ENCODE results near the gene CATSPERZ. TPM values are rescaled to one million over a fixed set of nuclear protein-coding genes. Genes with fewer than 3 reads are reported as not detected.

The CATSPERZ gene
- total and polyA plus RNA-seq, 9 of the 15 experiments (the other 6 are each of a cell fraction or from before 2014, with no cell fraction given): 0.86 to 8.5 (median 3.5) TPM

GRCh38 chr11:64340671-64341335 lies 40.6 kb downstream of the CATSPERZ start (continued):
- TF ChIP-seq SP1 (CRISPR knock-in tag; IDR thresholded peaks at IDR 0.05) (peak; percentile 36; the same call in 1 of the 2 replicates), CTCF (IDR thresholded peaks at IDR 0.05 in 2 of 3, conservative IDR thresholded peaks at IDR 0.05 in 1 of 3; ENCODE audit: insufficient read depth in 2 of 3, low read depth in 1 of 3, low read length in 3 of 3) (peak in 2 of 3 experiments; percentile 42 to 49; a peak in 3 of 6 replicates), ZNF507 (tag; conservative IDR thresholded peaks at IDR 0.05) (no peak), ZNF263 (CRISPR knock-in tag; IDR thresholded peaks at IDR 0.05; ENCODE audit: borderline replicate concordance) (peak; percentile 45; the same call in 1 of the 2 replicates), ZC3H8 (IDR thresholded peaks at IDR 0.05) (no peak), TEAD4 (IDR thresholded peaks at IDR 0.05; ENCODE audit: low read length) (no peak), TEAD4 (CRISPR knock-in tag; IDR thresholded peaks at IDR 0.05; ENCODE audit: borderline replicate concordance) (no peak), MTA1 (IDR thresholded peaks at IDR 0.05; ENCODE audit: borderline replicate concordance) (no peak), KLF16 (IDR thresholded peaks at IDR 0.05) (no peak), ZNF197 (CRISPR knock-in tag; IDR thresholded peaks at IDR 0.05; ENCODE audit: low read depth) (no peak), ETV6 (IDR thresholded peaks at IDR 0.05; ENCODE audit: borderline replicate concordance in 1 of 2, low read depth in 2 of 2, low read length in 1 of 2) (no peak), ETV6 (CRISPR knock-in tag; IDR thresholded peaks at IDR 0.05; ENCODE audit: borderline replicate concordance) (no peak), NR3C1 (CRISPR knock-in tag; IDR thresholded peaks at IDR 0.05) (no peak), C11orf30 (IDR thresholded peaks at IDR 0.05; ENCODE audit: low read depth) (no peak), MCM3 (IDR thresholded peaks at IDR 0.05) (no peak), MCM5 (IDR thresholded peaks at IDR 0.05; ENCODE audit: low read depth) (no peak), TAF7 (tag; IDR thresholded peaks at IDR 0.05) (no peak), ZNF165 (CRISPR knock-in tag; IDR thresholded peaks at IDR 0.05; ENCODE audit: borderline replicate concordance) (no peak), PKNOX1 (IDR thresholded peaks at IDR 0.05) (0 out of 2 replicates have a peak, but pooled peaks have one; percentile 9), MAX (CRISPR knock-in tag; IDR thresholded peaks at IDR 0.05) (no peak), HNRNPK (IDR thresholded peaks at IDR 0.05; ENCODE audit: low read depth, low read length, poor library complexity, severe bottlenecking) (no peak), KLF13 (tag; IDR thresholded peaks at IDR 0.05; ENCODE audit: borderline replicate concordance, low read depth) (no peak), RBFOX2 (IDR thresholded peaks at IDR 0.05; ENCODE audit: low read depth, low read length) (no peak)
- TF ChIP-seq, protein P1, sequence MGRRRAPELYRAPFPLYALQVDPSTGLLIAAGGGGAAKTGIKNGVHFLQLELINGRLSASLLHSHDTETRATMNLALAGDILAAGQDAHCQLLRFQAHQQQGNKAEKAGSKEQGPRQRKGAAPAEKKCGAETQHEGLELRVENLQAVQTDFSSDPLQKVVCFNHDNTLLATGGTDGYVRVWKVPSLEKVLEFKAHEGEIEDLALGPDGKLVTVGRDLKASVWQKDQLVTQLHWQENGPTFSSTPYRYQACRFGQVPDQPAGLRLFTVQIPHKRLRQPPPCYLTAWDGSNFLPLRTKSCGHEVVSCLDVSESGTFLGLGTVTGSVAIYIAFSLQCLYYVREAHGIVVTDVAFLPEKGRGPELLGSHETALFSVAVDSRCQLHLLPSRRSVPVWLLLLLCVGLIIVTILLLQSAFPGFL (CRISPR knock-in tag; IDR thresholded peaks at IDR 0.05): no peak
- TF ChIP-seq, protein P2, sequence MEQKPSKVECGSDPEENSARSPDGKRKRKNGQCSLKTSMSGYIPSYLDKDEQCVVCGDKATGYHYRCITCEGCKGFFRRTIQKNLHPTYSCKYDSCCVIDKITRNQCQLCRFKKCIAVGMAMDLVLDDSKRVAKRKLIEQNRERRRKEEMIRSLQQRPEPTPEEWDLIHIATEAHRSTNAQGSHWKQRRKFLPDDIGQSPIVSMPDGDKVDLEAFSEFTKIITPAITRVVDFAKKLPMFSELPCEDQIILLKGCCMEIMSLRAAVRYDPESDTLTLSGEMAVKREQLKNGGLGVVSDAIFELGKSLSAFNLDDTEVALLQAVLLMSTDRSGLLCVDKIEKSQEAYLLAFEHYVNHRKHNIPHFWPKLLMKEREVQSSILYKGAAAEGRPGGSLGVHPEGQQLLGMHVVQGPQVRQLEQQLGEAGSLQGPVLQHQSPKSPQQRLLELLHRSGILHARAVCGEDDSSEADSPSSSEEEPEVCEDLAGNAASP (IDR thresholded peaks at IDR 0.05): no peak
